ENCODE results near the gene SLC37A1.

DNA sequence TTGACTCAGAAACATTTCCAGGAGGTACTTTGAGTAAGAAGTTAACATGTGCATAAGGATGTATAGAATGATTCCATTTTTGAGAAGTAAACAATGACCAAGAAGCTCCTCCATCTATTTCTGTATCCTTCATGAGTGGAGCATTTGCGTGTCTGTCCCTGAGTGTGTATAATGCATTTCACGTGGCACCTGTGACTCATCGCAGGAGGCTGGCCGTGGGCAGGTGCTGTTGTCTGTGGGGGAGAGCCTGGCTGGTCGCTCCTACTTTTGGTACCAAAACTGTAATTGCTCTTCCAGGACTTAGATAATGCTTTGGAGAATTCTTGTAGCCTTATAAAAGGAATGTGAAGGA, 16.5 kb downstream of the SLC37A1 start:
- TF ChIP-seq, protein P1, sequence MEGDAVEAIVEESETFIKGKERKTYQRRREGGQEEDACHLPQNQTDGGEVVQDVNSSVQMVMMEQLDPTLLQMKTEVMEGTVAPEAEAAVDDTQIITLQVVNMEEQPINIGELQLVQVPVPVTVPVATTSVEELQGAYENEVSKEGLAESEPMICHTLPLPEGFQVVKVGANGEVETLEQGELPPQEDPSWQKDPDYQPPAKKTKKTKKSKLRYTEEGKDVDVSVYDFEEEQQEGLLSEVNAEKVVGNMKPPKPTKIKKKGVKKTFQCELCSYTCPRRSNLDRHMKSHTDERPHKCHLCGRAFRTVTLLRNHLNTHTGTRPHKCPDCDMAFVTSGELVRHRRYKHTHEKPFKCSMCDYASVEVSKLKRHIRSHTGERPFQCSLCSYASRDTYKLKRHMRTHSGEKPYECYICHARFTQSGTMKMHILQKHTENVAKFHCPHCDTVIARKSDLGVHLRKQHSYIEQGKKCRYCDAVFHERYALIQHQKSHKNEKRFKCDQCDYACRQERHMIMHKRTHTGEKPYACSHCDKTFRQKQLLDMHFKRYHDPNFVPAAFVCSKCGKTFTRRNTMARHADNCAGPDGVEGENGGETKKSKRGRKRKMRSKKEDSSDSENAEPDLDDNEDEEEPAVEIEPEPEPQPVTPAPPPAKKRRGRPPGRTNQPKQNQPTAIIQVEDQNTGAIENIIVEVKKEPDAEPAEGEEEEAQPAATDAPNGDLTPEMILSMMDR (conservative IDR thresholded peaks at IDR 0.05): no peak
- TF ChIP-seq EZH2 (IDR thresholded peaks at IDR 0.05; ENCODE audit: low read depth): no peak
